BJ (cell line): ENCODE data around the gene ADM5. TPM values are rescaled to one million over a fixed set of nuclear protein-coding genes. Genes with fewer than 3 reads are reported as not detected.

ENCODE experiments used
- CTCF ChIA-PET: fragments of 350-600 bp; formaldehyde crosslinking; extraction: SDS; loops from one replicate; lab custom pipeline; 2021; ENCODE audit warnings: antibody characterized with exemption, inconsistent platforms; lab: Yijun Ruan, JAX
- POLR2A ChIA-PET: fragments of 300-600 bp; sonication (Branson Sonifier 250); formaldehyde crosslinking; extraction: SDS; loops from one replicate; lab custom pipeline; 2021; ENCODE audit warnings: antibody characterized with exemption; lab: Charles Lee
- DNase-seq: peaks from one replicate; pipeline ENCODE4 v3.0.0-alpha.2; 2011; ENCODE audit warnings: low read depth
- H3K27me3 ChIP-seq: 2 replicates; pipeline ENCODE4 v1.6.0; 2011; ENCODE audit warnings: low read length; ENCODE audit not compliant: control insufficient read depth, insufficient read depth
- H3K36me3 ChIP-seq: 2 replicates; pipeline ENCODE4 v1.5.1; 2011; ENCODE audit warnings: low read length; ENCODE audit not compliant: control insufficient read depth, insufficient read depth
- H3K4me3 ChIP-seq: 2 replicates; pipeline ENCODE4 v1.5.1; 2011; ENCODE audit warnings: low read depth, mild to moderate bottlenecking, control low read depth, low read length
- polyA minus RNA-seq: library from RNA; depleted of rRNA, polyadenylated mRNA; stranded (reverse); fragments of >200 nt; gene quantifications from 2 replicates; pipeline ENCODE4 v1.2.3, GENCODE V29; 2011; rRNA and poly(A)+ RNA removed
- polyA plus RNA-seq: library from polyadenylated mRNA; depleted of rRNA; stranded (reverse); fragments of >200 nt; gene quantifications from 2 replicates; pipeline ENCODE4 v1.2.3, GENCODE V29; 2011; rRNA removed
- TF ChIP-seq, protein P1 (sequence below): IDR thresholded peaks from 2 replicates; pipeline ENCODE4 v1.5.1; 2011; ENCODE audit warnings: low read depth, mild to moderate bottlenecking, control low read depth, inconsistent platforms, low read length, moderate library complexity; ENCODE audit not compliant: insufficient read depth

Gene ADM5, protein sequence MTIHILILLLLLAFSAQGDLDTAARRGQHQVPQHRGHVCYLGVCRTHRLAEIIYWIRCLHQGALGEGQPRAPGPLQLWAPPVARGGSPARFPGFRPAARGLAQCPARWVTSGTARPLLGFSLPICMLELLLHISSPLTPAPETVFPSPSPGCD
- 0.39 TPM in 2 replicates for polyA plus RNA-seq
- polyA minus RNA-seq: 0.38 and 0.41 TPM in 2 replicates

DNA sequence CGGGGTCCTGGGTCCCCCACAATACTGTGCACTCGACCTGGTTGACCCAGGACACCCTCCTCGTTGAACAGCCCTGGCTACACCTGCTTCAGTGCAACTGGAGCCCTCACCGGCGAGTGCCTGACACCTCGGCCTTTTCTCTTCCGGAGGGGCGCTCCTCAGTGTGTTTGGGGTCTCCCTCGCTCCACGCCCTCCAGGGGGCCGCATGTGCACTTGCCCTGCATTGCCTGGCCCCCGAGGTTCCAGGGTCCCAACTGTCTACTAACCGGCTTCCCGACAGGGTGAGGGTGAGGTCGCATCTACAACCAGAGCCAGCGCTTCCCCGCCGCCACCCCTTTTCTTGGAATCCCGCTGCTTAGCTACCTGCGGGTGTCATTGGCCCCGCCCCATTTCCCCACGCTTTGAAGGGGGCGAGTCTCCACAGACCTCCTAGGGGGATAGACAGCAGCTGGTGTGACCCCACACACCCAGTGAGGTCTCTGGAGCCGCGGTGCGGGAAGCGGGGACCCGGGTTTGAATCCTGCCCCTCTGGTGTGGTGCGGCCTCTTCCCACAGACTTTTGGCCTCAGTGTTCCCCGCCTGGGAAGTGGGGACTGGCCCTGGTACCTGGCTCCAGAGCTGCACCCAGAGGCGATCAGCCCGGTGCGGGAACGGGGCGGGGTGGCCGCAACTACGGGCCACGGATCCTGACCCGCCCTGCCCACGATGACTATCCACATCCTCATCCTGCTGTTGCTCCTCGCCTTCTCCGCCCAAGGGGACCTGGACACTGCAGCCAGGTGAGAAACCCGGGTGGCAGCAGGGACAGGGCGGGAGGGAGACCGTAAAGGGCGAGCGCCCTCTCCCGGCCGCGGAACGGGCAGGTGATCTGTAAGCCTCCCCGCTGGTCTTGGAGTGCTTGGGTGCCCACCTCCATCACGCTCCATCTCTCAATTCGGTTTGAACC lies at the start of gene ADM5:
Gene ADM5 (plus strand): TSS at position 462 of the 946 bp plus-strand sequence. CDS start 244 bp downstream, at position 706.
- TF ChIP-seq, protein P1, sequence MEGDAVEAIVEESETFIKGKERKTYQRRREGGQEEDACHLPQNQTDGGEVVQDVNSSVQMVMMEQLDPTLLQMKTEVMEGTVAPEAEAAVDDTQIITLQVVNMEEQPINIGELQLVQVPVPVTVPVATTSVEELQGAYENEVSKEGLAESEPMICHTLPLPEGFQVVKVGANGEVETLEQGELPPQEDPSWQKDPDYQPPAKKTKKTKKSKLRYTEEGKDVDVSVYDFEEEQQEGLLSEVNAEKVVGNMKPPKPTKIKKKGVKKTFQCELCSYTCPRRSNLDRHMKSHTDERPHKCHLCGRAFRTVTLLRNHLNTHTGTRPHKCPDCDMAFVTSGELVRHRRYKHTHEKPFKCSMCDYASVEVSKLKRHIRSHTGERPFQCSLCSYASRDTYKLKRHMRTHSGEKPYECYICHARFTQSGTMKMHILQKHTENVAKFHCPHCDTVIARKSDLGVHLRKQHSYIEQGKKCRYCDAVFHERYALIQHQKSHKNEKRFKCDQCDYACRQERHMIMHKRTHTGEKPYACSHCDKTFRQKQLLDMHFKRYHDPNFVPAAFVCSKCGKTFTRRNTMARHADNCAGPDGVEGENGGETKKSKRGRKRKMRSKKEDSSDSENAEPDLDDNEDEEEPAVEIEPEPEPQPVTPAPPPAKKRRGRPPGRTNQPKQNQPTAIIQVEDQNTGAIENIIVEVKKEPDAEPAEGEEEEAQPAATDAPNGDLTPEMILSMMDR: peak; percentile 69
- Histone ChIP-seq H3K4me3 (peak within 1 kb of the TSS; percentile 56), H3K27me3 (no peaks in the 10 kb centered on the region), H3K36me3 (peaks cover 20% of the 10 kb centered on the region)
- CTCF ChIA-PET: interaction anchor here (0.8 to 3.9 kb wide), 9 partner anchors 10 to 124 kb away, joined by 3 to 41 read pairs (median 3); partner anchors contain the start of genes FUZ and TSKS
- POLR2A ChIA-PET: no interaction called here
- no peak for DNase-seq

GRCh38 chr19:49640113-49640898 lies 49.1 kb upstream of the ADM5 start, which contains the start of gene RRAS:
Gene RRAS (minus strand): TSS chr19:49640143. CDS start chr19:49640098, 45 bp downstream.
- TF ChIP-seq, protein P1: no peak
- Histone ChIP-seq H3K36me3 (peaks cover 11% of the 10 kb centered on the region), H3K4me3 (peak within 1 kb of the TSS; percentile 57), H3K27me3 (no peaks in the 10 kb centered on the region)
- peak; percentile 100 for DNase-seq
- ChIA-PET POLR2A (interaction anchor here (0.6 to 1.7 kb wide), 7 partner anchors 36 to 225 kb away, joined by 4 to 9 read pairs (median 5); partner anchors contain the start of genes NOSIP, PRMT1, PRRG2 and RCN3), CTCF (interaction anchor here (0.6 to 2.1 kb wide), 5 partner anchors 32 to 77 kb away, joined by 3 to 9 read pairs (median 3); no protein-coding TSS in a partner anchor)

GRCh38 chr19:49641688-49642491 lies 47.5 kb upstream of the ADM5 start, which contains the start of gene SCAF1:
Gene SCAF1 (plus strand): TSS chr19:49642209. CDS start chr19:49645027, 2,818 bp downstream.
- peak; percentile 97 for DNase-seq
- ChIA-PET CTCF (interaction anchor here (0.6 to 2.0 kb wide), 4 partner anchors 31 to 72 kb away, joined by 3 to 9 read pairs (median 6); no protein-coding TSS in a partner anchor), POLR2A (interaction anchor here (0.6 to 1.0 kb wide), 6 partner anchors 18 to 154 kb away, joined by 3 to 8 read pairs (median 4); no protein-coding TSS in a partner anchor)
- TF ChIP-seq, protein P1: no peak
- Histone ChIP-seq H3K4me3 (peak within 1 kb of the TSS; percentile 71), H3K36me3 (peaks cover 17% of the 10 kb centered on the region), H3K27me3 (no peaks in the 10 kb centered on the region)

DNA sequence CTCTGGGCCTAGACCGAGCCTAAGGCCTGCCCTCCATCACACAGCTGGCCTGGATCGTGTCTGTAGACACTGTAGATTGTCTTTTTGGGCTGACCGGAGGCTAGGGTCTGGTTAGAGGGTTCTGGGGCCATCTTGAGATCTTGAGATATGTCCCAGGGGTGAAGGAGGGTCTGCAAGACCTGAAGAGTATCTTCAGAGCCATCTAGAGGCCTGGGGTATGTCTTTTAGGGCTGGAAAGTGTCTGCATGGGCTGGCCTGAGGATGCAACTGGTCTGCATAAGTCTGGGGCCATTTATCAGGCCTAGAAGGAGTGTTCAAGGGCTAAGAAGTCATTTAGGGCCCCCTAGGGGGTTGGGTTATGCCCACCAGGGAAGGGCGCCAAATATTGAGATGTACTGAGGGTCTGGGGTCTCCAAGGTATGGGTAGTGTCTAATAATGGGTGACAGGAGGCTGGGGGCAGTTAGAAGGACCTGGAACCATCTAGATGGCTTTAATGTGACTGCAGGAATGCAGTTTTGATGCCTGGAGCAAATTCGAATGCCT lies 46.8 kb upstream of the ADM5 start:
- Histone ChIP-seq H3K36me3 (peaks cover 23% of the 10 kb centered on the region), H3K4me3 (peak overlapping the region; percentile 71), H3K27me3 (no peaks in the 10 kb centered on the region)
- CTCF ChIA-PET: interaction anchor here (2.0 kb wide), 2 partner anchors 30 to 72 kb away, joined by 6 to 9 read pairs; no protein-coding TSS in a partner anchor
- TF ChIP-seq, protein P1: no peak
- POLR2A ChIA-PET: interaction anchor here (0.6 to 1.0 kb wide), 4 partner anchors 17 to 155 kb away, joined by 3 to 5 read pairs (median 4); no protein-coding TSS in a partner anchor
- no peak for DNase-seq
